Measurements from ENCODE around the gene CPLANE1. TPM values are rescaled to one million over a fixed set of nuclear protein-coding genes. Genes with fewer than 3 reads are reported as not detected.
"Not testable (repeated sequence)": the region's sequence is repeated elsewhere in the genome, so short reads cannot be mapped to it uniquely, and the experiment has no call there.

Gene CPLANE1
- total RNA-seq, 1 donor from 2014 or later: 11.7 TPM

- ATAC-seq (ENCODE audit: low read depth) (no peak), DNase-seq (no peak)
- Mint-ChIP-seq H3K4me1 (peaks cover 12% of the 10 kb centered on the region), H3K36me3 (ENCODE audit: low read depth) (peaks cover 57% of the 10 kb centered on the region), H3K9me3 (peaks cover 5% of the 10 kb centered on the region), H3K27me3 (no peaks in the 10 kb centered on the region), H3K27ac (no peak overlapping the region), H3K4me3 (no peak overlapping the region)
- TF ChIP-seq, protein P1, sequence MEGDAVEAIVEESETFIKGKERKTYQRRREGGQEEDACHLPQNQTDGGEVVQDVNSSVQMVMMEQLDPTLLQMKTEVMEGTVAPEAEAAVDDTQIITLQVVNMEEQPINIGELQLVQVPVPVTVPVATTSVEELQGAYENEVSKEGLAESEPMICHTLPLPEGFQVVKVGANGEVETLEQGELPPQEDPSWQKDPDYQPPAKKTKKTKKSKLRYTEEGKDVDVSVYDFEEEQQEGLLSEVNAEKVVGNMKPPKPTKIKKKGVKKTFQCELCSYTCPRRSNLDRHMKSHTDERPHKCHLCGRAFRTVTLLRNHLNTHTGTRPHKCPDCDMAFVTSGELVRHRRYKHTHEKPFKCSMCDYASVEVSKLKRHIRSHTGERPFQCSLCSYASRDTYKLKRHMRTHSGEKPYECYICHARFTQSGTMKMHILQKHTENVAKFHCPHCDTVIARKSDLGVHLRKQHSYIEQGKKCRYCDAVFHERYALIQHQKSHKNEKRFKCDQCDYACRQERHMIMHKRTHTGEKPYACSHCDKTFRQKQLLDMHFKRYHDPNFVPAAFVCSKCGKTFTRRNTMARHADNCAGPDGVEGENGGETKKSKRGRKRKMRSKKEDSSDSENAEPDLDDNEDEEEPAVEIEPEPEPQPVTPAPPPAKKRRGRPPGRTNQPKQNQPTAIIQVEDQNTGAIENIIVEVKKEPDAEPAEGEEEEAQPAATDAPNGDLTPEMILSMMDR (IDR thresholded peaks at IDR 0.05): no peak
- intact Hi-C loops (cut with micrococcal nuclease): no loop called here
- ChIA-PET POLR2A (no interaction called here), CTCF (no interaction called here)
Measured at GRCh38 chr5:37111426-37112382, 137.5 kb downstream of the CPLANE1 start.

- Mint-ChIP-seq H3K4me3 (no peak overlapping the region), H3K27ac (no peak overlapping the region), H3K36me3 (ENCODE audit: low read depth) (peaks cover 61% of the 10 kb centered on the region), H3K9me3 (peaks cover 5% of the 10 kb centered on the region), H3K27me3 (no peaks in the 10 kb centered on the region), H3K4me1 (peaks cover 12% of the 10 kb centered on the region)
- POLR2A ChIA-PET: no interaction called here
- ATAC-seq (ENCODE audit: low read depth) (no peak), DNase-seq (no peak)
- TF ChIP-seq, protein P1 (IDR thresholded peaks at IDR 0.05): no peak
- intact Hi-C loops (cut with micrococcal nuclease): no loop called here
- CTCF ChIA-PET: no interaction called here
Measured at GRCh38 chr5:37110135-37110534, 139.0 kb downstream of the CPLANE1 start.

DNA sequence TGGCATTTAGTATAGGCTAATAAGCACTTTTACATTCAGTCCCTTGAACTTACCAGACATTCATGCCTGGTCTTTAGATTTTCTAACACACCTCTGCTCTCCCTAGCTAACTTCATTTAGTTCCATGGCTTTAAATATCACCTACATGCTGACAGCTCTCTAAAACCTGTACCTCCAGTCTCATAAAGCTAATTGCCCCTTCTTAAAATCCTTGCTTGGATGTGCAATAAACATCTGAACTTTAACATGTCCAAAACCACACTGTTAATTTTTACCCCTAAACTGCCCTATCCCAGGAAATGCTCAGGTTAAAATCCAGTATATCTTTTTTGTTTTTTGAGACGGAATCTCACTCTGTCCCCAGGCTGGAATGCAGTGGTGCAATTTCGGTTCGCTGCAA is 139.8 kb downstream of the CPLANE1 start:
- DNase-seq (no peak), ATAC-seq (ENCODE audit: low read depth) (no peak)
- Mint-ChIP-seq H3K4me1 (peaks cover 12% of the 10 kb centered on the region), H3K27ac (no peak overlapping the region), H3K4me3 (no peak overlapping the region), H3K9me3 (peaks cover 5% of the 10 kb centered on the region), H3K27me3 (no peaks in the 10 kb centered on the region), H3K36me3 (ENCODE audit: low read depth) (peaks cover 61% of the 10 kb centered on the region)
- POLR2A ChIA-PET: no interaction called here
- CTCF ChIA-PET: no interaction called here
- TF ChIP-seq, protein P1 (IDR thresholded peaks at IDR 0.05): no peak
- intact Hi-C loops (cut with micrococcal nuclease): no loop called here

DNA sequence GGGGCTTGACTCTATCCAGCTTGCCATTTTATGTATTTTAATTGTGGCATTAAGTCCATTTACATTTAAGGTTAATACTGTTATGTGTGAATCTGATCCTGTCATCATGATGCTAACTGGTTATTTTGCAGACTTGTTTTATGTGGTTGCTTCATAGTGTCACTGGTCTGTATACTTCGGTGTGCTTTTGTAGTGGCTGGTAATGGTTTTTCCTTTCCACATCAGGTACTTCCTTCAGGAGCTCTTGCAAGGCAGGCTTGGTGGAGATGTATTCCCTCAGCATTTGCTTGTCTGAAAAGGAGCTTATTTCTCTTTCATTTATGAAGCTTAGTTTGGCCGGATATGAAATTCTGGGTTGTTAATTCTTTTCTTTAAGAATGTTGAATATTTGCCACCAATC is 145.9 kb downstream of the CPLANE1 start:
- Mint-ChIP-seq H3K27ac (no peak overlapping the region), H3K27me3 (no peaks in the 10 kb centered on the region), H3K36me3 (ENCODE audit: low read depth) (peaks cover 54% of the 10 kb centered on the region), H3K9me3 (peaks cover 22% of the 10 kb centered on the region), H3K4me3 (no peak overlapping the region), H3K4me1 (no peaks in the 10 kb centered on the region)
- DNase-seq (no peak), ATAC-seq (ENCODE audit: low read depth) (no peak)
- POLR2A ChIA-PET: no interaction called here
- CTCF ChIA-PET: interaction anchor here (0.7 kb wide), 1 partner anchor 316 kb away, joined by 3 read pairs; no protein-coding TSS in a partner anchor
- intact Hi-C loops (cut with micrococcal nuclease): no loop called here
- TF ChIP-seq, protein P1 (IDR thresholded peaks at IDR 0.05): no peak

- ATAC-seq (ENCODE audit: low read depth); H3K4me3 Mint-ChIP-seq; H3K4me1 Mint-ChIP-seq; DNase-seq; POLR2A ChIA-PET; CTCF ChIA-PET; H3K27me3 Mint-ChIP-seq; intact Hi-C loops (cut with micrococcal nuclease); H3K27ac Mint-ChIP-seq: not testable (repeated sequence)
- Mint-ChIP-seq H3K9me3 (peaks cover 43% of the 10 kb centered on the region), H3K36me3 (ENCODE audit: low read depth) (peaks cover 46% of the 10 kb centered on the region)
Measured at GRCh38 chr5:37099267-37099666, 149.9 kb downstream of the CPLANE1 start.

GRCh38 chr5:37093795-37094194 is 155.4 kb downstream of the CPLANE1 start:
- ATAC-seq (ENCODE audit: low read depth); POLR2A ChIA-PET; H3K4me3 Mint-ChIP-seq; intact Hi-C loops (cut with micrococcal nuclease); CTCF ChIA-PET; H3K27me3 Mint-ChIP-seq; H3K27ac Mint-ChIP-seq; H3K4me1 Mint-ChIP-seq; DNase-seq: not testable (repeated sequence)
- peaks cover 41% of the 10 kb centered on the region for H3K36me3 Mint-ChIP-seq (ENCODE audit: low read depth)
- peaks cover 23% of the 10 kb centered on the region for H3K9me3 Mint-ChIP-seq

All from activated B cell treated with CpG ODN at 0.5 μM for 24 hours (primary cell).